Activated CD4-positive, alpha-beta T cell treated with anti-CD3 and anti-CD28 coated beads, Interleukin-2, Interleukin-6, amounts not matched to agents 100 ng/mL and 50 ng/mL, durations not matched to agents 16 hours and 8 hours (primary cell): ENCODE results near the gene BRAF.
"Not testable (repeated sequence)": the region's sequence is repeated elsewhere in the genome, so short reads cannot be mapped to it uniquely, and the experiment has no call there.

Experiments used
- DNase-seq: peaks from one replicate; pipeline ENCODE4 v3.0.0-alpha.2; 2020

The BRAF gene

DNA sequence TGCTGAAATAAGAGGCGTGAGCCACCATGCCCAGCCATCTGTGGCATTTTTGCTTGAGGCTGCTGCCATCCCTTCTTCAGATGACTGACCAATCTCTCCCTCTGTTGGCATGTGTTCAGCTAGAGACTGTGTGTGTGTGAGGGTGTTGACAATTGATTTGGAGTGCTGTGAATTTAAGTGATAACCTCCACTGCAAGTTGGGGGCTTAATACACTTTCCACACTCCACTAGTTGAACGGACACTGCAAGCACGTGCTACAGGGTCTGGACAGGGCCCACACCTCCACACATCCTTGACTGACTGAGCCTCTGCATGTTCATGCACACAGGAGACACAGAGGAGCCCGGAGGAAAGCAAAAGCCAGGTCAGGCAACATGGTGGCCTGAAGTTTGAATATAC is 51.3 kb downstream of the BRAF start:
- DNase-seq = no peak

DNA sequence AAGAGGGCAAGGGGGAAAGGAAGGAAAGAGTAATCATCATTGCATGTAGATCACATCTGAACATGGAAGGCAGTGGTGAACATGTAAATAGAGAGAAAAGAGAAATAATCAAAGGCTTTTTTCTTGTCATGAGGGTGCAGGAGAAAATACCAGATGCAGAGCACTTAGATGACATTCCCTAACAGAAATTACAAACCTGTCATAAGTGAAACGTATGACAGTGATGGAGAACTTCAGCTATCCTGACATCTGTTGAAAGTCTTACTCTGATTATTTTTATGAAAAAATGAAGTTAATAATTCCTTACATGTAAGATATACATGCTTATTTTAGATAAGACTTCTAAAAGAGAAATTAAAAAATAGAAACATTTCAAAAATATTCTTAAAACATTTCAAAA is 54.7 kb downstream of the BRAF start:
- DNase-seq = no peak

DNA sequence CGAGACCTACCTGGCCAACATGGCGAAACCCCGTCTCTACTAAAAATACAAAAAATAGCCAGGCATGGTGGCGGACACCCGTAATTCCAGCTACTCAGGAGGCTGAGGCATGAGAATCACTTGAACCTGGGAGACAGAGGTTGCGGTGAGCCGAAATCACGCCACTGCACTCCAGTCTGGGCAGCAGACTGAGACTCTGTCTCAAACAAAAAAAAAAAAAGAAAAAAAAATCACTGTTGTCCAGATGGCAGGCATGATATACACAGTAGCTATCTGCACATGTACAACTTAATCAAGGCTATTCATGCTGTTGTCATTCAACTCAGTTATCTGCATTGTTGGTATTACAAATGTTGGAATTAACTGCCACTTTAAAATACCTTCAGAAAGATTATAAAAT is 55.3 kb downstream of the BRAF start:
- DNase-seq = no peak

DNA sequence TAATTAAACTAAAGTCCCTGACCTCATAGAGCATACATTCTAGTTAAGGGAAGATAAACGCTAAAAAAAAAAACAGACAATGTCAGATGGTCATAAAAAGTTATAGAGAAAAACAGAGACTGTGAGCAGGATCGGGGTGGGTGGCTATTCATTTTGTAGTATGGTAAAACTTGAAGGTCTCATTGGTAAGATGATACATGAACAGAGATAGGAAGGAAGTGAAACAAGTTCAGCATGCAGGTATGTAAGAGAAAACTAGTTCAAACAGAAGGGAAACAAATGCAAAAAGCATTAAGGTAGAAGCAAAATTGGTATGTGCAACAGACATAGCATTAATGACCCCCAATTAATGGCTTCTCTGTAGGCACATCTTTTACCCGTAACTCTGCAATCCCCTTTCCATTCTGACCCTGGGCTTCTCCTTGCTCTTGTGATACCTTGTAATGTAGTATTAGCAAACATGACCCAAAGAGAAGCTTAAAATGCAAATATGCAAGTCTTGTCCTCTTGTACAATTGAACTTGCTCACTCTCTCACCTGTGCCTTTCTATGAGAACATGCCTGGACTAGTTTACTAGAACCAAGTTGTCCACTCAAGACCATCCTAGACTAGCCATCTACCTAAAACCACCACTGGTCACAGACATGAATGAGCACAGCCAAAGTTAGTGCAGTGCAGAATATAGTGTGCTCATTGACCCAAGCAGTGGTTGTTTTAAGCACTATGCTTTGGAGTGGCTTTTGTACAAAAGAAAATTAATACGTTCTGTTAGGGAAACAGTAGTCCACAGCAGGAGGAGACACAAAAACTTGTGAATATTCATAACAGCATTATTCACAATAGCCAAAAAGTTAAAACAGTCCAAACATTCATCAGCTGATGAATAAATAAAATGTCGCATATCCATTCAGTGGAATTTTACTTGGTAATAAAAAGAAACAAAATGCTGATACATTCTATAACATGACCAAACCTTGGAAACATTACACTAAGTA is 57.0 kb downstream of the BRAF start:
- no peak for DNase-seq

DNA sequence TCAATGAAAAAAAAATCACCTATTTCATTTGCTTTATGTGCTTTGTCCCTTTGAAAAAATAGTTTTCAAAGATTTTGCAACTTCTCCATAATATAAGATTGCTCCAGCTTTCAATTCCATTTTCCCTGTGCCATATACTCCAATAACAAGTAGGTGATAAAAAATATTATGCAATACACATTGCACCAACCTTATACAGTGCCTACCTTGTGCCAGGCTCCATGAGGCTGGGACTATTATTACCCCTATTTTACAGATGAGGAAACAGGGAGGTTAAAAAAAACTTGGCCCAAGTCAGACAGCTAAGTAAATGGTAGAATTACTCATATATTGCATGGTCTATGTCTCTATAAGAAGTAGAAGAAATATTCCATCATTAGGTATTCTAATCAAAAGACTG is 57.8 kb downstream of the BRAF start:
- no peak for DNase-seq

DNA sequence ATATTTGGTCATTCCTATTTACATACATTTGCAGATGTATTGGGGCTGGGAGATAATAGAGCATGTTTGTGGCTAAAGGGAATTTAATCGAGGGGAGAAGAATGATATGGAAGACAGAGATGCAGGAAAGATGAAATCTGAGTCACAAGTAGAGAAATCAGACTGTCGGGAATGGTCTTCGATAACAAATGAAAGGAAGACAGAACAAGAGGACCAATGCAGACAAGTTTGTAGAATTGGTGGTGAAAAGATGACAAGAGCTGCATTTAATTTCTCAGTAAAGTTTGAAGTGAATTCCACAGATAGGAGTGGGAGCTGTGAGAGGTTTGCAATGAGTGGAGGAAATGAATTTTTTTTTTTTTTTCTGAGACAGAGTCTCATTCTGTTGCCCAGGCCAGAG is 60.0 kb downstream of the BRAF start:
- no peak for DNase-seq

DNA sequence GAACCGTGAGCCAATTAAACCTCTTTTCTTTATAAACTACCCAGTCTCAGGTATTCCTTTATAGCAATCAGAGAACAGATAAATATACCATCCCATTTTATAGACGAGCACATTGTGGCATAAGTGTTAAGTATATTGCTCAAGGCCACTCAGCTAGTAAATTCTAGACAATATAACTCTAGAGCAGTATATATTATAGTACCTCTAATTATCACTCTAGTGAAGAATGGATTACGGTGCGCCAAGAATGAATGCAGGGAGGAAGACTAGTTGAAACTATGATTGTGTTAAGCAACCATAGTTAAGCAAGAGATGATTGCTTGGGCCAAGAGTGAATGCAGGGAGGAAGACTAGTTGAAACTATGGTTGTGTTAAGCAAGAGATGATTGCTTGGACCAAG is 60.9 kb downstream of the BRAF start:
- DNase-seq = no peak

DNA sequence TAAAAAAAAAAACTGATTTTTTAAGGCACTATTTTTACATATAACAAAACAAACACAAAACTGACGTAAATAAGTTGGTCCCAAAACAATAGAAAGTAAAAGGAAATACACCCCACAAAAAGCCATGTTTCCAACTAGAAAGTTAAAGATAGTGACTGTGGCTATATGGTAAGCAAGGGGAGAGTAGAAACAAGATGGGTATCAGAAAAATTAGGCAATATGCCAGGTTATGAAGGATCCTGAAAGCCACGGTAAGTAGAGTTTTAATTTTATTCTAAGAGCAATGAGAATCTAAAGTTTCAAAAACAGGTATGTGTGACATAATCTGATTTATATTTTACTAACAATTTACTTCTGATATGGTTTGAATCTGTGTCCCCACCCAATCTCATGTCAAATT is 61.5 kb downstream of the BRAF start:
- no peak for DNase-seq

DNA sequence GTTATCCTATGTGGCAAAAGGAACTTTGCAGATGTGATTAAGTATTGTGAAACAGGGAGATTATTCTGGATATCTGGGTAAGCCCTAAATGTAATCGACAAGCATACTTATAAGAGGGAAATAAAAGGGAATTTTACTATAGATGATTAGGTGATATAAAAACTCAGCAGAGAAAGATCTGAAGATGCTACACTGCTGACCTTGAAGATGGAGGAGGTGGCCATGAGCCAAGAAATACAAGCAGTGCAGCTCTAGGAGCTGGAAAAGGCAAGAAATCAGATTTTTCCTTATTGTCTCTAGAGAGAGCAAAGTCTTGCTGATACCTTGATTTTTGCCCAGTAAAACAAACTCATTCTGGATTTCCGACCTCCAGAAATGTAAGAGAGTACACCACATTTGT is 67.7 kb downstream of the BRAF start:
- DNase-seq = no peak

DNA sequence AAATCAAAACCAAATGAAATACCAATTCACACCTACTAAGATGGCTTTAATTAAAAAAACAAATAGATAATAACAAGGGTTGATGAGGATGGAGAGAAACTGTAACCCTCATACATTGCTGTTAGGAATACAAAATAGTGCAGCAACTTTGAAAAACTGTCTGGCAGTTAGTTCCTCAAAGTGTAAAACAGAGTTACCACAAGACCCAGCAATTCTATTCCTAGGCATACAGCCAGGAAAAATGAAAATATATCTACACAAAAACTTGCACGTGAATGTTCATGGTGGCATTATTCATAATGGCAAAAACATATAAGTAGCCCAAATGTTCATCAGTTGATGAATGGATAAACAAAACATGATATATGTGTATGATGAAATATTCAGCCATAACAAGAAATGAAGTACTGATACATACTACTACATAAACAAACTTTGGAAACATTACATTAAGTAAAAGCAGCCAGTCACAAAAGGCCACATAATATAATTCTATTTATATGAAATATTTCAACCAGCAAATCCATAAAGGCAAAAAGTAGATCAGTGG is 83.5 kb downstream of the BRAF start:
- DNase-seq = no peak

DNA sequence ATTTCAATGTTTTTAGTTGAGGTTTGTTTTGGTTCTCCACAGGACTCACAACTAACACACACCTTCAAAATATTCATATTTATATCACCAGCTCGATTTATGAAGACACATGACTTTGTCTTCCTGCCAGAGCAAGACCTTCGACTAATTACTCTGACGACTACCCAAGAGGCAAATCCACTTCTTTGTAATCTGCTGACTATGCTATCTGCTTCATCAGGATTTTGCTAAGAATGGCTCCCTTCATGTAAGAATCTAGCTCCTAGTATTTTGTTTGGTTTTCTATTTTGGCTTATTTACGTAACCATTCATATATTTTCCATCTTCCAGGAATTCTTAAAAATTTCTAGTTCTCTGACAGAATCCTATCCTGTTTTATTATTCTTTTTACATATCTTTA is 93.0 kb downstream of the BRAF start:
- DNase-seq = no peak

DNA sequence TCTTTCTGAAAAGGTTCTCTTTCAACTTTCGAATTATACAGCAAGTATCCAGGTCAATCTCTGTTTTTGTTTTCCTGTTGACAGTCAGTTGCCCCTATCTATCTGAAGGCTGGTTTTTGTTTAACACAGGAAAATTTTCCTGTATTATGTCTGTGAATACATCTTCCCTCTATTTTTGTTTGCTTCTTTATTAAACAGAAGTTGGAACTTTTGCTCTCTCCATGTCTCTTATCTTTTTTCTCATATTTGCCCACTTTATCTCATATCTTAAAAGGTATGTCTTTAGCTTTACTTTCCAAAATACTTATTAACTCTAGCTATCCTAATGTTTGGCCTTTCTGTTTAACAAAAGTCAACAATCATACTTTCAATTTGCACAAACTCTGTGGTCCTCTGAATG is 95.0 kb downstream of the BRAF start:
- DNase-seq = no peak

DNA sequence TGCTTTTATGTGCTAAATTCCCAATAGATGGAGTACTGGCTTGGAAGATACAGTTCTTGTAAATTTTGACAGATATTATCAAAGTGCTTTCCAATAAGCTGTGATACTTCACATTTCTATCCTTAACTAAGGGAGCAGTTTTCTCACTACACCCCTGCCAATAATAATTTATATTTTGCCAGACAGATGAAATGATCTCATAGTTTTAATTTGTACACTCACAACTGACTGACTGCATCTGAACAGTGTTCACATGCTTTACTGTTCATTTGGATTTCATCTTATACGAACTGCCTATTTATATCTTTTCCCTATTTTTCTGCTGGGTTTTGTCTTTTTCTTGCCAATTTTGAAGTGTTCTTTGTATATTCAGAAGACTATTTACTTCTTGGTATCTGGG is 96.0 kb downstream of the BRAF start:
- DNase-seq = no peak

DNA sequence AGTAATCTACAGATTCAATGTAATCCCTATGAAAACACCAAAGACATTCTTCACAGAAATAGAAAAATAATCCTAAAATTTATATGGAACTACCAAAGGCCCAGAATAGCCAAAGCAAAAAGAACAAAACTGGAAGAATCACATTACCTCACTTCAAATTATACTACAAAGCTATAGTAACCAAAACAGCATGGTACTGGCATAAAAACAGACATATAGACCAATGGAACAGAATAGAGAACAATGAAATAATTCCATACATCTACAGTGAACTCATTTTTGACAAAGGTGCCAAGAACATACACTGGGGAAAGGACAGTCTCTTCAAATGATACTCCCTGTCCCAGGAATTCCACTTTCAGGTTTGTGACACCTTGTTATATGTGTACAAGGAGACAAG is 107.3 kb downstream of the BRAF start:
- DNase-seq = not testable (repeated sequence)

DNA sequence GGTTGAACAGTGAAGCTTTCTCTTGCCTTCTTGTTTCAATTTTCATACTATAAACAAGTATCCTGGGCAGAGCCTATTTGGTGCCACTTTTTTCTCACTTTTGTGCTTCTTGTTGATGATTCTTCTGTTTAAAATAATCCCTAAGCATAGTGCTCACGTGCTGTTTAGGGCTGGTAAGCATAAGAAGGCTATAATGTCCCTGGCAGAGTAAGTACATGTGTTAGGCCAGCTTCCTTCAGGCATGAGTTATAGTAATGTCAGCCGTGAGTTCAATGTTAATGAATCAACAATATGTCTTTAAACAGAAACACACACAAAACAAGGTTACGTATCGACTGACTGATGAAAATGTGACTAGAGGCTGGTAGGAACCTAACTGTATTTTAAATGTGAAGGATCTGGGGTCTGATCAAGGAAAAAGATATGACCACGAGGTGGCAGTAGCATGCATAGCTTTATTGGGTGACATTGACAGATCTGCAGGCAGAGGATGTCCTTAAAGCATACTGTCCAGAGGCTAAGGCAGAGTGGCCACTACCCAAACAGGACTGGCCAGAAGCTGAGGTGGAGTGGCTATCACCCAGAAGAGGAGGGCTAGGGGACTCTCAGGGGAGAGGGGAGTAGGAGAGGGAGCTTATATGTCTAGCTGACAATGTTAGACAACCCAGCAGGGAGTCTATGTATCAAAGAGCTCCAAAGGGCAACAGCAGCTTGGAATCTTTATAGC is 113.7 kb downstream of the BRAF start:
- peak; percentile 72 for DNase-seq

DNA sequence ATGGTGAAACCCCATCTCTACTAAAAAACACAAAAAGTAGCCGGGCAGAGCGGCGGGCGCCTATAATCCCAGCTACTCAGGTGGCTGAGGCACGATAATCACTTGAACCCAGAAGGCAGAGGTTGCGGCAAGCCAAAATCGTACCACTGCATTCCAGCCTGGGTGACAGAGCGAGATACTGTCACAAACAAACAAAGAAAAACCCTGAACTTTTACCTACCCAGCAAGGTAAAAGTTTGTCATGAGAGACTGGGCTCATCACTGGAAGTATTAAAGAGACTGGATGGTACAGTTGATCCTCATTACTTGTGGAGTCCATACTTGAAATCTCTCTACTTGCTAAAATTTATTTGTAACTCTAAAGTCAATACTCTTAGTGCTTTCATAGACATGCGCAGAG is 114.3 kb downstream of the BRAF start:
- no peak for DNase-seq

DNA sequence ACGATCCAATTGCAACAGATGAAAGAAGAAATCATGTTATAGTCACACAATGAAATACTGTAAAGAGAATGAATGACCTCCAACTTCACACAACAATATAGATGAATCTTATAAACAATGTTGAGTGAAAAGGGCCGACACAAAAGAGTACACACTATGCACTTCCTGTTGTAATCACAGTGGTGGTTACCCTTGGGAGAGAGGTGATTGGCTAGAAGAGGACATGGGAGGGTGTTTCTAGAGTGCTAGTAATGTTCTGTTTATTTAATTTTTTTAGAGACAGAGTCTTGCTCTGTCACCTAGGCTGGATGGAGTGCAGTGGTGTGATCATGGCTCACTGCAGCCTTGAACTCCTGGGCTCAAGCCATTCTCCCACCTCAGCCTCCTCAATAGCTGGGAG is 145.8 kb downstream of the BRAF start:
- DNase-seq = peak; percentile 7

DNA sequence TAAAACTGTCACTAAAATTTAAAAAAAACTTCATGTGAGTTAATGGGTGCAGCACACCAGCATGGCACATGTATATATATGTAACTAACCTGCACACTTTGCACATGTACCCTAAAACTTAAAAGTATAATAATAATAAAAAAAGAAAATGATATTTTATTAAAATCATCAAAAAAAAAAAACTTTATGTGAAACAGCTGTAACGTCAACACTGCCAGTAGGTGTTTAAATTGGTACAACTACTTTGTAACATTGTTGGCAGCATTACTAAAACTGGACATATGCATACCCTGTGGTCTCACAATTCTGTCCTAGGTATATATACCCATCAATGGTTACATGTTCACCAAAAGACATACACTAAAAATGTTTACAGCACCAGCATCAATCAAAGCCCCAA is 146.2 kb downstream of the BRAF start:
- DNase-seq = no peak

DNA sequence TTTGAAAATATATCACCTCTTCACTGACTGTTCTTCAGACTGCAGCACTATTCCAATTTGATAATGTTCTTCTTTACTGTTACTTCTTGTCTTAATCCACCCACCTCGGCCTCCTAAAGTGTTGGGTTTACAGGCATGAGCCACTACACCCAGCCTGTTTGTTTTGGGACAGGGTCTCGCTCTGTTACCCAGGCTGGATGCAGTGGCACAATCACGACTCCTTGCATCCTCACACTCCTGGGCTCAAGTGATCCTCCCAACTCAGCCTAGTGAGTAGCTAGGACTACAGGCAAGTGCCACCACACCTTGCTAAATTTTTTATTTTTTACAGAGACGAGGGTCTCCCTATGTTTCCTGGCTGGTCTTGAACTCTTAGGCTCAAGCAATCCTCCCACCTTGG is 150.4 kb downstream of the BRAF start:
- no peak for DNase-seq

DNA sequence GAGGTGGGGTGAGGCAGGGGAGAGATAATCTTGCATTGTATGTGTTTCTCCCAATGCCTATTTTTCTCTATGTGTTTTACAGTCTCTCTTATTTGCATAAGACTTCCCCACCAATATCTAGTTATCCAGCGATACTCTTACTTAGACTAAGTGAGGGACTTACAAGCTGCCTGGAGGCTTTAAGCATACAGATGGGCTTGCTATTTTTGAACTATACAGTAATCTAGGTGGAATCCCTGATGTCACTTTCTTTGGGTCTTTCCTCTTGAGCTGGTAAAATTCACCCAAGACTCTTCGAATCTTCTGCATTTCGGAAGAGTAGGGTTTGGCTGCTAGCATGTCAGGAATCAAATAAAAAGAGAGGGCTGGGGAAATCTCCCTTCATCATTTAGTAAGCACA is 151.6 kb downstream of the BRAF start:
- no peak for DNase-seq

DNA sequence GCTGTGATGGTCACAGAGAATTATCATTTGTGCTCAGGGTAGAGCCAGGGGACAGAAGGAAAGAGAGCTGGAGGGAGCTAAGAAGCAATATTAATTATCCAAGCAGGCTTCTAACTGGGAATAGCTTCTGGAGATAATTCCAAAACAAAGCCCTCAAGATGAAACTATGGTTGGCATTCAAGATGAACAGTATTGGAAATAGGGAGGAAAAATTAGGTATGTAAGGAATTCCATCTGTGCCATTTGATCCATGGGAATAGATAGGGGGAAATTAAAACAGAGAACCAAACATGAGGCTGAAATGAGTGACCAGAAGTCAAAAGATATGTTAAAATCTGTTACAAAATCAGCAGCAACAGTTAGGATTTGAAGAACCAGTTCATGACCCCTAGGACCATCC is 152.9 kb downstream of the BRAF start:
- DNase-seq = no peak

DNA sequence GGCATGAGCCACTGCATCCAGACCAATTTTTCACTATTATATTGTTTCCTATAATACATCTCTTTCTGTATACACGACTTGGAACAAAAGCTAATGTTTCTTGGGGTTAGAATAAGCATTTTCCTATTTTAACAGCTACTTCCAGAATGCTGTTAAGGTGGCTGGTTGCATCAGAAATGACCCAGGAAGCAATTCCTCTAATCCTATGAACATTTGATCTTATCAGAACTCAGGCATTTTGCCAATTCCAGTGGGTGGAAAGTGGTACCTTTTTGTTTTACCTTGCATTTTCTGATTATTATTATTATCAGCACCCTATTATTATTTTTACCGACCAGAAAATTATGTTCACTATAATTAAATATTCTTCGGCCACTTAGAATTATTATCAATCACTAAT is 154.9 kb downstream of the BRAF start:
- DNase-seq = no peak

DNA sequence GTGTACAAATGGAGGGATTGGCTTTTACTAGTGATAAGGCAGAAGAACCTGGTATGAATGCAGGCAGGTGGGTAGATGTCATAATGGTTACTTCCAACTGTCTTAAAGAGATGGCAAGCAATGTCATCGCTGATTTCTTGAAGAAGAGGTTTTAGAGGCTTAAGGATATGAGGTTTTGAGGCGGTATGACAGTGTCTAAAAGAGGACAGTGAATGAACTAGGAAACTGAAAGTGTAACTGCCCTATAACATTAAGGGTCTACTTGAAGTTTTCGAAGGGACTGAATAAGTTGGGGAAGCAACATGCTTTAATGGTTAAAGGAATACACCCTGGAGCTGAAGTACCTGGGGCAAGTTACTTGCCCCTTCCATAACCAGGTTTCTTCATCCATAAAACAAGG is 157.3 kb downstream of the BRAF start:
- DNase-seq = no peak

DNA sequence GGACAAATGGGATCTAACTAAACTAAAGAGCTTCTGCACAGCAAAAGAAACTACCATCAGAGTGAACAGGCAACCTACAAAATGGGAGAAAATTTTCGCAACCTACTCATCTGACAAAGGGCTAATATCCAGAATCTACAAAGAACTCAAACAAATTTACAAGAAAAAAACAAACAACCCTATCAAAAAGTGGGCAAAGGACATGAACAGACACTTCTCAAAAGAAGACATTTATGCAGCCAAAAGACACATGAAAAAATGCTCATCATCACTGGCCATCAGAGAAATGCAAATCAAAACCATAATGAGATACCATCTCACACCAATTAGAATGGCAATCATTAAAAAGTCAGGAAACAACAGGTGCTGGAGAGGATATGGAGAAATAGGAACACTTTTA is 159.3 kb downstream of the BRAF start:
- not testable (repeated sequence) for DNase-seq
